ENCODE measurements around the gene PNPLA7. TPM values are rescaled to one million over a fixed set of nuclear protein-coding genes. Genes with fewer than 3 reads are reported as not detected.
"Not testable (repeated sequence)": the region's sequence is repeated elsewhere in the genome, so short reads cannot be mapped to it uniquely, and the experiment has no call there.

The PNPLA7 gene
- 1 to 10 TPM; 6.8 to 8.2 TPM for total RNA-seq

DNA sequence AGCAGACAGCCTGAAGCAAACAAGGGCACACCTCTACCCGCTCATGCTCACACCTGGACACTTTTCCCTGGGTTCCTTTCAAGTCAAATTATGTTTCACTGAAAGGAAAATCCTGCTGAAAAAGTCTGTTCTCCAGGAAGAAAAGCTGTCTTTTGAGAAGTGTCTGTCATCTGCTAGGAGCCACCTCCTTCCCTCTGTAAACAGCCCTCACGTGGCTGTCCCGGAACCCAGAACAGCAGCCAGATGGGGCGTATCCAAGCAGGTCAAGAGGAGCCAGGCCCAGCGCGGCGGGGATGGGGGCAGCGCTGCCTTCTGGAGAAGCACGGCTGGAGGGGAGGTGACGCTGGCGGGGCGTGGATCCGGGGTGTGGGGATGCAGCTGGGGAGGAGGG, at the start of gene PNPLA7:
Gene PNPLA7 (minus strand): TSS at position 172 of the 391 bp plus-strand sequence. CDS start 205 bp downstream, outside the sequence.
- DNase-seq = peak; percentile 52 to 53
- Mint-ChIP-seq H3K27me3 (ENCODE audit: low read depth) (no peaks in the 10 kb centered on the region), H3K4me1 (ENCODE audit: low read depth) (peaks cover 21% of the 10 kb centered on the region), H3K36me3 (ENCODE audit: insufficient read depth in 2 of 2) (peaks cover 2 to 3% of the 10 kb centered on the region in 2 donors), H3K4me3 (peak within 1 kb of the TSS; percentile 89 to 91), H3K27ac (peak within 1 kb of the TSS; percentile 63), H3K9me3 (no peaks in the 10 kb centered on the region)
- ATAC-seq (replicated peaks in 1 of 2) = peak in 1 of 2 donors; percentile 23

GRCh38 chr9:137598943-137599342, 48.7 kb upstream of the PNPLA7 start:
- H3K4me1 Mint-ChIP-seq (ENCODE audit: low read depth) = peaks cover 17% of the 10 kb centered on the region
- DNase-seq = no peak
- no peaks in the 10 kb centered on the region for H3K36me3 Mint-ChIP-seq (ENCODE audit: insufficient read depth in 2 of 2)
- no peaks in the 10 kb centered on the region for H3K9me3 Mint-ChIP-seq
- ATAC-seq (replicated peaks in 1 of 2) = no peak
- no peak overlapping the region for H3K27ac Mint-ChIP-seq
- no peak overlapping the region for H3K4me3 Mint-ChIP-seq
- H3K27me3 Mint-ChIP-seq (ENCODE audit: low read depth) = no peaks in the 10 kb centered on the region

- DNase-seq; H3K27me3 Mint-ChIP-seq (ENCODE audit: low read depth); H3K4me3 Mint-ChIP-seq; H3K36me3 Mint-ChIP-seq (ENCODE audit: insufficient read depth in 2 of 2); H3K4me1 Mint-ChIP-seq (ENCODE audit: low read depth); ATAC-seq (replicated peaks in 1 of 2); H3K9me3 Mint-ChIP-seq; H3K27ac Mint-ChIP-seq: not testable (repeated sequence)
Observed at GRCh38 chr9:137596577-137596976, 46.4 kb upstream of the PNPLA7 start.

GRCh38 chr9:137593176-137593575, 43.0 kb upstream of the PNPLA7 start:
- H3K27me3 Mint-ChIP-seq (ENCODE audit: low read depth) = no peaks in the 10 kb centered on the region
- ATAC-seq (replicated peaks in 1 of 2) = no peak
- H3K4me1 Mint-ChIP-seq (ENCODE audit: low read depth) = peaks cover 21% of the 10 kb centered on the region
- no peak overlapping the region for H3K27ac Mint-ChIP-seq
- DNase-seq = no peak
- H3K9me3 Mint-ChIP-seq = no peaks in the 10 kb centered on the region
- H3K36me3 Mint-ChIP-seq (ENCODE audit: insufficient read depth in 2 of 2) = peaks cover 0 to 1% of the 10 kb centered on the region in 2 donors
- no peak overlapping the region for H3K4me3 Mint-ChIP-seq

GRCh38 chr9:137592767-137593166, 42.6 kb upstream of the PNPLA7 start:
- H3K4me1 Mint-ChIP-seq (ENCODE audit: low read depth) = peaks cover 24% of the 10 kb centered on the region
- ATAC-seq (replicated peaks in 1 of 2) = no peak
- no peak overlapping the region for H3K27ac Mint-ChIP-seq
- H3K36me3 Mint-ChIP-seq (ENCODE audit: insufficient read depth in 2 of 2) = peaks cover 2 to 4% of the 10 kb centered on the region in 2 donors
- H3K9me3 Mint-ChIP-seq = no peaks in the 10 kb centered on the region
- H3K4me3 Mint-ChIP-seq = no peak overlapping the region
- H3K27me3 Mint-ChIP-seq (ENCODE audit: low read depth) = no peaks in the 10 kb centered on the region
- DNase-seq = no peak

DNA sequence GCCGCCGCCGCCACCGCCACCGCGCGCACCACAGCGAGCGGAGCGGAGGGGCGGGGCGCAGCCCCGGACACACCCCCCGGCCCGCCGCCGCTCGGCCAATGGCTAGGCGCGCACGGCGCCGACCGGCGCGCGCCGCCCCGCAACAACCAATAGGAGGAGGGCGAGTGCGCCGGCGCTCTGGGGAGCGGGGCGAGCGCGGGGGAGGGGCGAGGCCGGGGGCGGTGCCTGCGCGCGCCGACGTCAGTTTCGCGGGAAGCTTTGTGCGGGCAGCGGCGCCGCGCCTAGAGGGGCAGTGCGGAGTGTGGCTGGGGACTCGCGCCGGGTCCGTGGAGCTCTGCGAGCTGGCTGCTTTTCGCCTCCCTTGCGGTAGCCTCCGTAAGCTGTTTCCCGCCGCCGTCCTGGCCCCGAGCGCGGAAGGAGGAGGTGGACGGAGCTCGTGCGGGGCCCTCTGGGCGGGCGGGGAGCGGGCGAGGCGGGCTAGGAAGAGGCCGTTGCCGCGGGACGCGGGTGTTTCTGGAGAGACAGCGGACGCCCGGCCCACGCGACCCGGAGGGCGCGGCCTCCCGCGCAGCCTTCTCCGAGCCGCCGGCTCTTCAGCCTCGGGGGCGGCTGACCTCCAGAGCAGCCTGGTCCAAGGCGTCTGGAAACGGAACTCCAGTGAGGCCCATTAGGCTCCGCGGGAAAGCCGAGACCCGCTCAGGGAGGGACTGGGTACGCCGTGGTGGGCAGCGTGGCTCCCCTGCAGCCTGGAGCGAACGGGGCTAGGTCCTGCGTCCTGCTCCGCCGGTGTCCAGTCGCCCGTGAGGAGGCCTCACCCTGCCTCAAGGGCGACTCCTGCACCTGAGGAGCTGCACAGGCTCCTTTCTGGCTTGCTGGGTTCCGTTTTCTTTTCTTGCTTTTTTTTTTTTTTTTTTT, 40.5 kb upstream of the PNPLA7 start, which contains the start of gene ZMYND19:
Gene ZMYND19 (minus strand): TSS at position 44 of the 915 bp plus-strand sequence. CDS start 249 bp downstream, outside the sequence.
- peaks cover 2 to 6% of the 10 kb centered on the region in 2 donors for H3K36me3 Mint-ChIP-seq (ENCODE audit: insufficient read depth in 2 of 2)
- peak within 1 kb of the TSS; percentile 75 for H3K27ac Mint-ChIP-seq
- DNase-seq = peak; percentile 91 to 96
- ATAC-seq (replicated peaks in 1 of 2) = peak; percentile 96 to 97
- no peaks in the 10 kb centered on the region for H3K27me3 Mint-ChIP-seq (ENCODE audit: low read depth)
- H3K4me1 Mint-ChIP-seq (ENCODE audit: low read depth) = peaks cover 25% of the 10 kb centered on the region
- peak within 1 kb of the TSS; percentile 93 to 99 for H3K4me3 Mint-ChIP-seq
- no peaks in the 10 kb centered on the region for H3K9me3 Mint-ChIP-seq

DNA sequence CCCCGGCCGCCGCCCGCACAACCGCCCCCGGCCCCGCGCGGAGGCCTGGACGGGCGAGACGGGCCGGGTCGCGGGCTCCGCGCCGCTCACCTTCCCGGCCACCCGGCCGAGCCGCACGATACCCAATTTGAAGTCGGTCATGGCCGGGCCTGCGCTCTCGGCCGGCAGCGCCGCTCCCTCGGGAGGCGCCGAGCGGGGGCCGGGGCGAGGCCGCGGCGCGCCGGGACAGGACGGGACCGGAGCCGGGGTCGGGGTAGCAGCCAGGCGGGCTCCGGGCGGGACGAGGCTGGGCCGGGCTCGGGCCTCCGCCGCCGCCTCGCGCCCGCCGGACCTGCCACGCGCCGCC, 39.9 kb upstream of the PNPLA7 start:
- ATAC-seq (replicated peaks in 1 of 2) (peak in 1 of 2 donors; percentile 33), DNase-seq (no peak)
- peaks cover 25% of the 10 kb centered on the region for H3K4me1 Mint-ChIP-seq (ENCODE audit: low read depth)
- H3K36me3 Mint-ChIP-seq (ENCODE audit: insufficient read depth in 2 of 2) = peaks cover 2 to 6% of the 10 kb centered on the region in 2 donors
- H3K27ac Mint-ChIP-seq = no peak overlapping the region
- H3K9me3 Mint-ChIP-seq = no peaks in the 10 kb centered on the region
- no peaks in the 10 kb centered on the region for H3K27me3 Mint-ChIP-seq (ENCODE audit: low read depth)
- no peak overlapping the region for H3K4me3 Mint-ChIP-seq

DNA sequence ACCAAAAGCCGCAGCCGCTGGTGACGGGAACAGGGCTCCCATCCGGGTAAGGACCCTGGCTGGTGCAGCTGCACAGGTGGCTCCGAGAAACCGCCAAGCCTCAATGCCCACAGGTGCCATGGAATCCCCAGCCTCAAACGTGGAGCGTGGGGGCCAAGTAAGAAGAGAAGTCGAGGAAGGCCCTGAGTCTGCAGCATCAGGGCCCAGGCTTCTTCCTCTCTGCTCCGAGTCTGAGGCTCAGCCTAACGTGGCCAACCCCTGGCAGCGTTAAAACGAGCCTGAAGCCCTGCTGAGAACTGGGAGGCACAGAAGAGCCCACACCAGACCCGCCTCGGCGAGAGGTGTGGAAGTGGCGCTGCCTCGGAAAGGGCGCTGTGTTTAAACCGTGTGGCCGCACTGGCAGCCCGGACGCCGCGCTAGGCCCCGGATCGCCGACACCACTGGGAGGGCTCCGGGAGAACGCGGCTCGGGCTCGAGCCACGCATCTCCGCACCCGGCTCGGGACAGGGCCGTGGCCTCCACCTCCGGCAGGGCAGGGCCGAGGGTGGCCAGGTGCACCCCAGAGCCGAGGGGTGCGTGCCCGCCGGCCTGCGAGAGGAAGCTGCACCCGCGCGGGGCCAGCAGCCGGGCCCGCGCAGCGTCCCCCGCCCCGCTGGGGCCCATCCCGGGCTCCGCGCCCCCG, 39.4 kb upstream of the PNPLA7 start:
- no peaks in the 10 kb centered on the region for H3K27me3 Mint-ChIP-seq (ENCODE audit: low read depth)
- no peak overlapping the region for H3K27ac Mint-ChIP-seq
- peaks cover 2 to 6% of the 10 kb centered on the region in 2 donors for H3K36me3 Mint-ChIP-seq (ENCODE audit: insufficient read depth in 2 of 2)
- no peaks in the 10 kb centered on the region for H3K9me3 Mint-ChIP-seq
- peak overlapping the region; percentile 87 to 88 for H3K4me3 Mint-ChIP-seq
- peak in 1 of 2 donors; percentile 34 for DNase-seq
- ATAC-seq (replicated peaks in 1 of 2) = peak; percentile 10 to 22
- H3K4me1 Mint-ChIP-seq (ENCODE audit: low read depth) = peaks cover 25% of the 10 kb centered on the region

- no peak for DNase-seq
- Mint-ChIP-seq H3K36me3 (ENCODE audit: insufficient read depth in 2 of 2) (peaks cover 2 to 6% of the 10 kb centered on the region in 2 donors), H3K27ac (no peak overlapping the region), H3K4me1 (ENCODE audit: low read depth) (peaks cover 25% of the 10 kb centered on the region), H3K9me3 (no peaks in the 10 kb centered on the region), H3K4me3 (peak overlapping the region; percentile 87 to 88), H3K27me3 (ENCODE audit: low read depth) (no peaks in the 10 kb centered on the region)
- no peak for ATAC-seq (replicated peaks in 1 of 2)
Observed at GRCh38 chr9:137588891-137589290, 38.7 kb upstream of the PNPLA7 start.

DNA sequence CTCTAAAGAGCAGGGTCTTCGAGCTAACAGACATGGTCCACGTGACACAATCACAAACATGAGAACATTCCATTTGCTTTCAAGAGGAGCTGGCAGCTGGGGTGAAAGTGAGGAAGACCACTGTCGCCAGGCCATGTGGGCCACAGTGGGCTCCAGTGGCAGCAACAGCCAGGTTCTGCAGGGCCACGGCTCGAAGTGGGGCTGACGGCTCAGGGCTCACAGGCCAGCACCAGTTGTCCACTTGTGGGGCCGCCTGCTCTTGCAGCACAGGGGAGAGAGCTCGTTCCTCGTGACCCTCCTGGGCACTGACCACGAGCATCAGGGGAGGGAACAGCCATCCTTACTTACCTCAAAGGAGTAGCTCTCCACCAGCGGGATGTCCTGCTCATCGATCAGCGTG, 38.1 kb upstream of the PNPLA7 start:
- H3K36me3 Mint-ChIP-seq (ENCODE audit: insufficient read depth in 2 of 2) = peaks cover 2 to 6% of the 10 kb centered on the region in 2 donors
- no peaks in the 10 kb centered on the region for H3K9me3 Mint-ChIP-seq
- ATAC-seq (replicated peaks in 1 of 2) = no peak
- peak overlapping the region; percentile 1 to 25 for H3K4me3 Mint-ChIP-seq
- H3K4me1 Mint-ChIP-seq (ENCODE audit: low read depth) = peaks cover 25% of the 10 kb centered on the region
- no peak for DNase-seq
- no peaks in the 10 kb centered on the region for H3K27me3 Mint-ChIP-seq (ENCODE audit: low read depth)
- no peak overlapping the region for H3K27ac Mint-ChIP-seq

DNA sequence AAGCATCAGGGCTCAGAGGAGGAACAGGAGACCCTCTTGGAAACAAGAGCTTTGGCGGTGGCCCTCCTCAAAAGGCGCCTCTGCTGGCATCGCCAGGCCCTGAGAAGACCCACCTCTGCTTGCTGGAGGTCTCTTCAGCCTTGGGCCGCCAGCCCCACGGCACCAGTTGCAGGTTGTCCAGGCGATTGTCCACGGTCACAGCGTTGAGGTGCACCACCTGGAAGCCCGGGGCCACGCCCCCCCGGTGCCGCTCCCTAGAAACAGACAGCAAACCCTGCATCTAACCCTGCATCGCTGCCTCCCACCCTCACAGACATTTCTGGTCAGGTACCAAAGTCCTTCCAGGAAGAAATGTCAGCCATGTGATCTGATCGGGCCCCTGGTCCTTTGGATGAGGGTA, 36.7 kb upstream of the PNPLA7 start:
- no peaks in the 10 kb centered on the region for H3K9me3 Mint-ChIP-seq
- H3K27ac Mint-ChIP-seq = no peak overlapping the region
- no peaks in the 10 kb centered on the region for H3K27me3 Mint-ChIP-seq (ENCODE audit: low read depth)
- ATAC-seq (replicated peaks in 1 of 2) (no peak), DNase-seq (no peak)
- peaks cover 2 to 6% of the 10 kb centered on the region in 2 donors for H3K36me3 Mint-ChIP-seq (ENCODE audit: insufficient read depth in 2 of 2)
- no peak overlapping the region for H3K4me3 Mint-ChIP-seq
- peaks cover 25% of the 10 kb centered on the region for H3K4me1 Mint-ChIP-seq (ENCODE audit: low read depth)

DNA sequence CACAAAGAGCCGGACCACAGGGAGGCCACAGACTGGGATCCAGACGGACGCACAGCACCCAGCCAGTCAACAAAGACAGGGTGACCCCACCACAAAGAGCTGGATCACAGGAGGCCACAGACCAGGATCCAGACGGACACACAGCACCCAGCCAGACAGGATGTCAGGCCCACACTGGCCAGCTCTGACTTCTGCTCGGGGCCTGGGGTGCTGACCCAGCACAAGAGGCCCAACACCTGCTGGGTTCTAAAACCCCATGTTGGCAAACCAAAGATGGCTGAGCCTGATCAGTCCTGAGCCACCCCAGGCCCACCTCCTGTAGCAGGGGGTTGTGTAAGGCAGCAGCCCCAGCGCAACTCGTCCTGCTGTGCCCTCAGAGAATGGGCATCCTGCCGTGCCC, 33.8 kb upstream of the PNPLA7 start:
- no peak for DNase-seq
- Mint-ChIP-seq H3K27me3 (ENCODE audit: low read depth) (no peaks in the 10 kb centered on the region), H3K36me3 (ENCODE audit: insufficient read depth in 2 of 2) (peaks cover 2 to 4% of the 10 kb centered on the region in 2 donors), H3K4me3 (no peak overlapping the region), H3K27ac (no peak overlapping the region), H3K4me1 (ENCODE audit: low read depth) (peaks cover 23% of the 10 kb centered on the region), H3K9me3 (no peaks in the 10 kb centered on the region)
- no peak for ATAC-seq (replicated peaks in 1 of 2)

DNA sequence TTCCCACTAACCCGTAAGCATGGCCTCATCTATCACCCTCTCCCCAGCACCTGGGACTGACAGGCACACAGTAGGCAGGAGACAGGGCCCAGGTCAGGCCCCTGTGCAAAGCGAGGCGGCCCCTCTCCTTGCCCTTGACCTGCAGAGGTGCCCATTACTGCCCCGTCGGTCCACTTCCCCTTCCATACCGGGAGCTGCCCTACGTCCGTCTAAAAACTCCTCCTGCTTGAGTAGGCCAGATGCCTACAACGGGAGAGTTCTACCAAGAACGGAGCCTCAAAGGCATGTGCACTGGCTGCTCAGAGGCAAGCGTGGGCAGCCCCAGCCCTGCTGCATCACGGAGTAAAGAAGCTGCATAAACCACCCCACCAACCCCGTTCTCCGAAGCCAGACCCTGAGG, 33.1 kb upstream of the PNPLA7 start:
- no peak for DNase-seq

More for the DNA sequence above, 33.1 kb upstream of the PNPLA7 start:
- Mint-ChIP-seq H3K36me3 (ENCODE audit: insufficient read depth in 2 of 2) (peaks cover 2 to 4% of the 10 kb centered on the region in 2 donors), H3K9me3 (no peaks in the 10 kb centered on the region), H3K27ac (no peak overlapping the region), H3K4me3 (no peak overlapping the region), H3K27me3 (ENCODE audit: low read depth) (no peaks in the 10 kb centered on the region), H3K4me1 (ENCODE audit: low read depth) (peaks cover 19% of the 10 kb centered on the region)
- no peak for ATAC-seq (replicated peaks in 1 of 2)
